Measurements from ENCODE around the gene TTC7B.

- TF ChIP-seq EZH2 (IDR thresholded peaks at IDR 0.05; ENCODE audit: borderline replicate concordance, low read depth, low read length, severe bottlenecking) (no peak), CTCF (IDR thresholded peaks at IDR 0.05; ENCODE audit: borderline replicate concordance, extremely low read depth, low read length, poor library complexity, severe bottlenecking) (no peak)
Measured at GRCh38 chr14:90663680-90664079, 152.6 kb downstream of the TTC7B start.
